Nephron (organoid): ENCODE data around the gene TLR3.
A peak's percentile ranks its signal among the peaks of the same experiment; 100 is the strongest.

Source experiments
- H3K27ac Mint-ChIP-seq, 3 experiments: 2 replicates each; pipeline ENCODE4 v1.8.0; 2020; ENCODE audit warnings: mixed read lengths in 3 of 3, mild to moderate bottlenecking in 2 of 3, moderate library complexity in 1 of 3
- H3K27me3 Mint-ChIP-seq: 2 replicates; pipeline ENCODE4 v1.8.0; 2021; ENCODE audit warnings: low read depth, mild to moderate bottlenecking, moderate library complexity, mixed read lengths
- H3K36me3 Mint-ChIP-seq: 2 replicates; pipeline ENCODE4 v1.8.0; 2020; ENCODE audit warnings: low read depth, mixed read lengths
- H3K4me1 Mint-ChIP-seq: 2 replicates; pipeline ENCODE4 v1.8.0; 2020; ENCODE audit warnings: mixed read lengths
- H3K4me3 Mint-ChIP-seq, 3 experiments: 2 replicates each; pipeline ENCODE4 v1.8.0; 2020; ENCODE audit warnings: mild to moderate bottlenecking in 3 of 3, mixed read lengths in 3 of 3, moderate library complexity in 2 of 3
- H3K9me3 Mint-ChIP-seq: 2 replicates; pipeline ENCODE4 v1.8.0; 2020; ENCODE audit warnings: mixed read lengths
- CTCF ChIP-seq, 3 experiments: fragments of 200-600 bp; sonication (generic); IDR thresholded peaks; one replicate each; pipeline ENCODE4 v1.5.0; 2021; ENCODE audit warnings: antibody characterized with exemption in 3 of 3; ENCODE audit not compliant: unreplicated experiment in 3 of 3

Gene TLR3

GRCh38 chr4:186074189-186074588 is 5.2 kb downstream of the TLR3 start:
- peaks cover 7% of the 10 kb centered on the region for H3K27me3 Mint-ChIP-seq
- H3K9me3 Mint-ChIP-seq = no peaks in the 10 kb centered on the region
- TF ChIP-seq CTCF (IDR thresholded peaks at IDR 0.05; ENCODE audit: unreplicated experiment in 3 of 3) = no peak
- H3K4me3 Mint-ChIP-seq = no peak overlapping the region
- H3K36me3 Mint-ChIP-seq = no peaks in the 10 kb centered on the region
- peaks cover 12% of the 10 kb centered on the region for H3K4me1 Mint-ChIP-seq
- H3K27ac Mint-ChIP-seq = no peak overlapping the region

- Mint-ChIP-seq H3K36me3 (no peaks in the 10 kb centered on the region), H3K4me3 (no peak overlapping the region), H3K27ac (peak overlapping the region; percentile 23 to 56 (median 50)), H3K4me1 (peaks cover 21% of the 10 kb centered on the region), H3K27me3 (peaks cover 16% of the 10 kb centered on the region), H3K9me3 (peaks cover 2% of the 10 kb centered on the region)
- no peak for TF ChIP-seq CTCF (IDR thresholded peaks at IDR 0.05; ENCODE audit: unreplicated experiment in 3 of 3)
Measured at GRCh38 chr4:186078981-186079638, 10.2 kb downstream of the TLR3 start.

GRCh38 chr4:186079694-186080093 is 10.7 kb downstream of the TLR3 start:
- TF ChIP-seq CTCF (IDR thresholded peaks at IDR 0.05; ENCODE audit: unreplicated experiment in 3 of 3) = no peak
- peak overlapping the region; percentile 23 to 56 (median 50) for H3K27ac Mint-ChIP-seq

GRCh38 chr4:186081202-186081807 is 12.3 kb downstream of the TLR3 start:
- H3K36me3 Mint-ChIP-seq = no peaks in the 10 kb centered on the region
- TF ChIP-seq CTCF (IDR thresholded peaks at IDR 0.05; ENCODE audit: unreplicated experiment in 3 of 3) = no peak
- peak overlapping the region; percentile 8 to 53 (median 37) for H3K4me3 Mint-ChIP-seq
- H3K27me3 Mint-ChIP-seq = peaks cover 16% of the 10 kb centered on the region
- H3K27ac Mint-ChIP-seq = peak overlapping the region in 1 of 3 experiments; percentile 19
- peaks cover 21% of the 10 kb centered on the region for H3K4me1 Mint-ChIP-seq
- H3K9me3 Mint-ChIP-seq = peaks cover 2% of the 10 kb centered on the region

More at GRCh38 chr4:186079694-186080093, 10.7 kb downstream of the TLR3 start:
- H3K4me3 Mint-ChIP-seq = no peak overlapping the region
- H3K27me3 Mint-ChIP-seq = peaks cover 16% of the 10 kb centered on the region
- peaks cover 21% of the 10 kb centered on the region for H3K4me1 Mint-ChIP-seq
- no peaks in the 10 kb centered on the region for H3K36me3 Mint-ChIP-seq
- peaks cover 2% of the 10 kb centered on the region for H3K9me3 Mint-ChIP-seq

- no peaks in the 10 kb centered on the region for H3K36me3 Mint-ChIP-seq
- peaks cover 2% of the 10 kb centered on the region for H3K9me3 Mint-ChIP-seq
- H3K4me3 Mint-ChIP-seq = no peak overlapping the region
- peaks cover 16% of the 10 kb centered on the region for H3K27me3 Mint-ChIP-seq
- H3K4me1 Mint-ChIP-seq = peaks cover 21% of the 10 kb centered on the region
- H3K27ac Mint-ChIP-seq = no peak overlapping the region
- TF ChIP-seq CTCF (IDR thresholded peaks at IDR 0.05; ENCODE audit: unreplicated experiment in 3 of 3) = no peak
Measured at GRCh38 chr4:186082221-186082620, 13.3 kb downstream of the TLR3 start.

- H3K27me3 Mint-ChIP-seq = peaks cover 7% of the 10 kb centered on the region
Measured at GRCh38 chr4:186088523-186088922, 19.6 kb downstream of the TLR3 start.

More at GRCh38 chr4:186088523-186088922, 19.6 kb downstream of the TLR3 start:
- no peaks in the 10 kb centered on the region for H3K4me1 Mint-ChIP-seq
- no peaks in the 10 kb centered on the region for H3K9me3 Mint-ChIP-seq
- no peak for TF ChIP-seq CTCF (IDR thresholded peaks at IDR 0.05; ENCODE audit: unreplicated experiment in 3 of 3)
- peak overlapping the region in 1 of 3 experiments; percentile 79 for H3K27ac Mint-ChIP-seq
- H3K36me3 Mint-ChIP-seq = no peaks in the 10 kb centered on the region
- H3K4me3 Mint-ChIP-seq = no peak overlapping the region
